DOHH2 (cell line): ENCODE results near the gene MAGI1.
"Not testable (repeated sequence)": the region's sequence is repeated elsewhere in the genome, so short reads cannot be mapped to it uniquely, and the experiment has no call there.

Experiments
- H3F3A ChIP-seq: fragments of 200-600 bp; sonication (generic), shearing (Covaris generic); 2 replicates; pipeline ENCODE4 v1.6.0; 2016; ENCODE audit warnings: antibody characterized with exemption, mild to moderate bottlenecking; ENCODE audit not compliant: control insufficient read depth, insufficient read depth
- H3K27ac ChIP-seq: fragments of 200-600 bp; sonication (generic); 2 replicates; pipeline ENCODE4 v1.5.1; 2014; ENCODE audit warnings: low read depth, mild to moderate bottlenecking, low read length, moderate library complexity
- H3K27me3 ChIP-seq: fragments of 200-600 bp; sonication (generic); 2 replicates; pipeline ENCODE4 v1.6.1; 2014; ENCODE audit warnings: mild to moderate bottlenecking, low read length, mixed read lengths; ENCODE audit not compliant: control insufficient read depth
- H3K36me3 ChIP-seq: fragments of 200-600 bp; sonication (generic); 2 replicates; pipeline ENCODE4 v1.6.1; 2014; ENCODE audit warnings: mild to moderate bottlenecking, low read length, moderate library complexity, mixed read lengths; ENCODE audit not compliant: control insufficient read depth
- H3K4me1 ChIP-seq: fragments of 200-600 bp; sonication (generic); 2 replicates; pipeline ENCODE4 v1.6.1; 2014; ENCODE audit warnings: mild to moderate bottlenecking, low read length, mixed read lengths; ENCODE audit not compliant: control insufficient read depth
- H3K4me2 ChIP-seq: fragments of 200-600 bp; sonication (generic); 2 replicates; pipeline ENCODE4 v1.6.0; 2014; ENCODE audit warnings: mild to moderate bottlenecking, low read length, moderate library complexity
- H3K4me3 ChIP-seq: fragments of 200-600 bp; sonication (generic); 2 replicates; pipeline ENCODE4 v1.5.1; 2014; ENCODE audit warnings: mild to moderate bottlenecking, low read length, mixed read lengths
- H3K79me2 ChIP-seq: fragments of 200-600 bp; sonication (generic); 2 replicates; pipeline ENCODE4 v1.6.1; 2014; ENCODE audit warnings: mild to moderate bottlenecking, low read length, mixed read lengths; ENCODE audit not compliant: control insufficient read depth
- H3K9me2 ChIP-seq: fragments of 200-600 bp; sonication (generic); replicated peaks from 2 replicates; pipeline ENCODE4 v1.6.1; 2014; ENCODE audit warnings: mild to moderate bottlenecking, low read length, mixed read lengths; ENCODE audit not compliant: control insufficient read depth
- H3K9me3 ChIP-seq: fragments of 200-600 bp; sonication (generic); 2 replicates; pipeline ENCODE4 v1.6.1; 2014; ENCODE audit warnings: antibody characterized with exemption, low read length, mixed read lengths; ENCODE audit not compliant: control insufficient read depth, insufficient read depth
- H4K20me1 ChIP-seq: fragments of 200-600 bp; sonication (generic); 2 replicates; pipeline ENCODE4 v1.6.0; 2014; ENCODE audit warnings: low read depth, mild to moderate bottlenecking, antibody characterized with exemption, low read length, moderate library complexity; ENCODE audit not compliant: control insufficient read depth, insufficient read depth
- CTCF ChIP-seq: fragments of 200-600 bp; sonication (generic); IDR thresholded peaks from one replicate; pipeline ENCODE4 v1.5.1; 2014; ENCODE audit warnings: antibody characterized with exemption, mild to moderate bottlenecking, low read depth, low read length; ENCODE audit not compliant: poor library complexity, severe bottlenecking
- EZH2phosphoT487 ChIP-seq: fragments of 200-600 bp; sonication (generic); IDR thresholded peaks from 2 replicates; pipeline ENCODE4 v1.6.1; 2017; ENCODE audit warnings: borderline replicate concordance, mild to moderate bottlenecking, antibody characterized with exemption, low read length, moderate library complexity, mixed read lengths

The MAGI1 gene

DNA sequence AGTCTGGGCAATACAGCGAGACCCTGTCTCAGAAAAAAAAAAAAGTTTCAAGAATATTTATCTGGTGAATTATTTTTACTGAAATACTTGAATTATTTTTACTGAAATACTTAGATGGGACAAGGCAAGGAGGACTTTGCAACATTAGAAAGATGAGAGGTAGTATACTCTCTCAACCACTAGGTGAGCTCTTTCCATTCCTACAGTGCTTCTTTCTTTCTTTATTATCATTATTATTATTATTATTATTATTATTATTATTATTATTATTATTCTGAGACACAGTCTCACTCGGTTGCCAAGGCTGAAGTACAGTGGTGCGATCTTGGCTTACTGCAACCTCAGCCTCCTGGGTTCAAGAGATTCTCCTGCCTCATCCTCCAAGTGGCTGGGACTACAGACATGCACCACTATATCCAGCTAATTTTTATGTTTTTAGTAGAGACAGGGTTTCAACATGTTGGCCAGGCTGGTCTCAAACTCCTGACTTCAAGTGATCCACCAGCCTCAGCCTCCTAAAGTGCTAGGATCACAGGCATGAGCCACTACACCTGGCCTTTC is 468.8 kb downstream of the MAGI1 start:
- no peaks in the 10 kb centered on the region for H4K20me1 ChIP-seq
- H3K9me3 ChIP-seq, result no peaks in the 10 kb centered on the region
- no peaks in the 10 kb centered on the region for H3K4me1 ChIP-seq
- no peaks in the 10 kb centered on the region for H3K36me3 ChIP-seq
- H3K4me3 ChIP-seq, result no peak overlapping the region
- H3K9me2 ChIP-seq, result no peaks in the 10 kb centered on the region
- no peak for TF ChIP-seq CTCF
- TF ChIP-seq EZH2phosphoT487, result no peak
- H3K27ac ChIP-seq, result no peak overlapping the region
- H3K27me3 ChIP-seq, result no peaks in the 10 kb centered on the region
- no peaks in the 10 kb centered on the region for H3K79me2 ChIP-seq
- no peak overlapping the region for H3K4me2 ChIP-seq
- no peaks in the 10 kb centered on the region for H3F3A ChIP-seq

DNA sequence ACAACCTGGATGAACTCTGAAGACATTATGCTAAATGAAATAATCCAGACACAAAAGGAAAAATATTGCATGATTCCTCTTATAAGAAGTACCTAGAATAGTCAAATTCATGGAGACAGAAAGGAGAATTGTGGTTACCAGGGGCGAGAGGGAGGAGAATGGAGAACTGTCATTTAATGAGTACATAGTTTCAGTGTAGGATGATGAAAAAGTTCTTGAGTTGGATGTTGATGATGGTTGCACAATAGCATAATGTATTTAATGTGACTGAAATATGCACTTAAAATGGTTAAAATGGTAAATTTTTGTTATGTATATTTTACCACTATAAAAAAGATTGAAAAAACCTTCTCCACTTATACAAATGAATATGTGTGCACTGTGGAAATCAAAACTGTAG is 469.6 kb downstream of the MAGI1 start:
- H3K79me2 ChIP-seq, result no peaks in the 10 kb centered on the region
- no peaks in the 10 kb centered on the region for H3F3A ChIP-seq
- H3K27me3 ChIP-seq, result no peaks in the 10 kb centered on the region
- no peaks in the 10 kb centered on the region for H3K4me1 ChIP-seq
- H3K4me2 ChIP-seq, result no peak overlapping the region
- H3K27ac ChIP-seq, result no peak overlapping the region
- H3K9me3 ChIP-seq, result no peaks in the 10 kb centered on the region
- no peaks in the 10 kb centered on the region for H3K9me2 ChIP-seq
- no peak overlapping the region for H3K4me3 ChIP-seq
- H3K36me3 ChIP-seq, result no peaks in the 10 kb centered on the region
- TF ChIP-seq CTCF, result no peak
- TF ChIP-seq EZH2phosphoT487, result no peak
- H4K20me1 ChIP-seq, result no peaks in the 10 kb centered on the region

GRCh38 chr3:65568497-65568896 is 470.2 kb downstream of the MAGI1 start:
- H4K20me1 ChIP-seq, result no peaks in the 10 kb centered on the region
- no peaks in the 10 kb centered on the region for H3K4me1 ChIP-seq
- H3K4me2 ChIP-seq, result no peak overlapping the region
- no peaks in the 10 kb centered on the region for H3K79me2 ChIP-seq
- H3K27me3 ChIP-seq, result no peaks in the 10 kb centered on the region
- no peak overlapping the region for H3K27ac ChIP-seq
- TF ChIP-seq EZH2phosphoT487 (no peak), CTCF (no peak)
- no peak overlapping the region for H3K4me3 ChIP-seq
- H3K9me3 ChIP-seq, result no peaks in the 10 kb centered on the region
- H3K9me2 ChIP-seq, result no peaks in the 10 kb centered on the region
- H3K36me3 ChIP-seq, result no peaks in the 10 kb centered on the region
- no peaks in the 10 kb centered on the region for H3F3A ChIP-seq

- H3K4me3 ChIP-seq, H3K27me3 ChIP-seq, H3F3A ChIP-seq, H3K27ac ChIP-seq, H3K79me2 ChIP-seq, H3K36me3 ChIP-seq, H3K9me2 ChIP-seq, H3K4me2 ChIP-seq, H3K4me1 ChIP-seq, H4K20me1 ChIP-seq, H3K9me3 ChIP-seq: not testable (repeated sequence)
Observed at GRCh38 chr3:65565744-65566143, 473.0 kb downstream of the MAGI1 start.
